GM20000 (cell line): ENCODE results near the gene PLET1.

Experiments used
- DNase-seq: peaks from one replicate; pipeline ENCODE4 v3.0.0; 2012; ENCODE audit warnings: low spot score
- TF ChIP-seq, protein P1 (sequence below): IDR thresholded peaks from 2 replicates; pipeline ENCODE4 v1.5.1; 2012; ENCODE audit warnings: mild to moderate bottlenecking, control low read depth; ENCODE audit errors: extremely low read depth, missing control alignments

PLET1 gene

DNA sequence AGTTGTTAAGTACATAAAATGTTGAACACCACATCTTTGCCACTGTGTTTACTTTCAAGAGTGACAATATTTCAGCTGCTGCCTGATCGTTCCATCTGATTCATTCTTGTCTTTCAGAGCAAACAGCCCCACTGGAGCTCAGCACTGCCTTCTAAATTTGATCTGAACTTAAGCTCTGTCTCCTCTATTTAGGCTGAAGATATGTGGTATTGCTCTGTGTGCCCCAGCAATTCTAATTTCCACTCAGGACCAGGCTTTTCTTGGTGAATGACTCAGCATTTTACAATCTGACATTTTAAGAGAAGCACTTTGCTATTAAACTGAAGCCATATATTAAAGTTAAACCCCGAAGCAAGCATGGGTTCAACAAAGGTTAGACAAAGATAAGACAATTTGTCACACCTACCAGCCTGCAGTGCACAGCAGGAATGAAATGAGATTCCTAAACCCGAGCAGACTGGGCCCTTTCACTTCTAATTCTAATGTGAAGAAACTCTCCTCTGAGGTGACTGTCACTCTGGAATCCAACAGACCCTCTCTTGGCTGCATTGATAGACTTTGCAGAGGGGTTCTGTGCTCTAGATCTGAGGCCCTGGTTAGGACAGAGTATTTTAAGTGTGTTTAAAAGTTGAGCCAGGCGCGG, 41.7 kb upstream of the PLET1 start:
- no peak for DNase-seq
- TF ChIP-seq, protein P1, sequence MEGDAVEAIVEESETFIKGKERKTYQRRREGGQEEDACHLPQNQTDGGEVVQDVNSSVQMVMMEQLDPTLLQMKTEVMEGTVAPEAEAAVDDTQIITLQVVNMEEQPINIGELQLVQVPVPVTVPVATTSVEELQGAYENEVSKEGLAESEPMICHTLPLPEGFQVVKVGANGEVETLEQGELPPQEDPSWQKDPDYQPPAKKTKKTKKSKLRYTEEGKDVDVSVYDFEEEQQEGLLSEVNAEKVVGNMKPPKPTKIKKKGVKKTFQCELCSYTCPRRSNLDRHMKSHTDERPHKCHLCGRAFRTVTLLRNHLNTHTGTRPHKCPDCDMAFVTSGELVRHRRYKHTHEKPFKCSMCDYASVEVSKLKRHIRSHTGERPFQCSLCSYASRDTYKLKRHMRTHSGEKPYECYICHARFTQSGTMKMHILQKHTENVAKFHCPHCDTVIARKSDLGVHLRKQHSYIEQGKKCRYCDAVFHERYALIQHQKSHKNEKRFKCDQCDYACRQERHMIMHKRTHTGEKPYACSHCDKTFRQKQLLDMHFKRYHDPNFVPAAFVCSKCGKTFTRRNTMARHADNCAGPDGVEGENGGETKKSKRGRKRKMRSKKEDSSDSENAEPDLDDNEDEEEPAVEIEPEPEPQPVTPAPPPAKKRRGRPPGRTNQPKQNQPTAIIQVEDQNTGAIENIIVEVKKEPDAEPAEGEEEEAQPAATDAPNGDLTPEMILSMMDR = no peak

DNA sequence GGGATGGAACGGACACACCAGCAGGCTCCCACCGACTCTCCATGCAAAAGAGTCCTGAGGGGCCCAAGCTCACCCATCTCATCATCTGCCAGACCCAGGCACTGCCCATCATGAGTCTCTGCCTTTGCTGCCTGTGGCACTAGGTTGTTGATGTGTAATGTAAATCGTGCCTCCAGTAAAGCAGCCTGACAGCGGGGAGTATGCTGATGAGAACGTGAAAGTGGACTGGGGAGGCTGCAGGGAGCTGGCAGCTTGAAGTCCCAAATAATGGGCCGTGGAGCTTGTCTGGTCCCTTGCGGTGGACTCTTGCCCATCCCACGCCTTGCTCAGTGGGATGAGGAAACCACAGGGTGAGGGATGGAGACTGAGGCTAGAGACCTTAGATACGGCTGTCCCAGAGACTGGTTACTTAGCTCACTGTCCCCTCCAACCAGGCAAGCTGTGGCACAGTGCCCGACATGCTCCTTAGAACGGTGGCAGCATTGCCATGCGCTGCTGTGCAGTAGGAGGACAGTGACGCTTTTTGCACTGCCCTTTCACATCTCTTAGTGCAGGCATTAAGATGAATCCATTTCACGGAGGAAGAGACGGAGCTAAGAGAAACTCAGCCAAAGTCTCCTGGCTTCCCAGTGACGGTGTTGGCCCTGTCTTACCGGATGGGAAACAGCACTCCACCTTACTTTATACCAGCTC, 39.6 kb upstream of the PLET1 start:
- TF ChIP-seq, protein P1 = no peak

DNA sequence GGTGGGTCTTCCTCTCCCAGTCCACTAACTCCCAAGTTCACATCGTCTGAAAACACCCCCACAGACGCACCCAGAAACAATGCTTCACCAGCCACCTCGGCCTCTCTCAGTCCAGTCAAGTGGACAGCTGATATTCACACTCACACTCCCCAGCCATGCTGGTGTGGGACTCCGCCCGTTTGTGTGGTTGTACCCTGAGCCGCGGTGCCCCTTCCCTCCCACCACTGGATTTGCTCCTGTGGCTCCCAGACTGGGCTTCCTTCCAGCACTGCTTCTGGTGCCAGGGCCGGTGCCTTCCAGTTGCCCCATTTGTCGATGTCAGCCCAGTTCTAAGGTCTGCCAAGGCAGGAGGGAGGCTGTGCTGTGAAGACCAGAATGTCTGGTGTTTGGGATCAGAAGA, 37.9 kb upstream of the PLET1 start:
- DNase-seq = no peak
- TF ChIP-seq, protein P1 = no peak

More for the DNA sequence above, 39.6 kb upstream of the PLET1 start:
- no peak for DNase-seq

DNA sequence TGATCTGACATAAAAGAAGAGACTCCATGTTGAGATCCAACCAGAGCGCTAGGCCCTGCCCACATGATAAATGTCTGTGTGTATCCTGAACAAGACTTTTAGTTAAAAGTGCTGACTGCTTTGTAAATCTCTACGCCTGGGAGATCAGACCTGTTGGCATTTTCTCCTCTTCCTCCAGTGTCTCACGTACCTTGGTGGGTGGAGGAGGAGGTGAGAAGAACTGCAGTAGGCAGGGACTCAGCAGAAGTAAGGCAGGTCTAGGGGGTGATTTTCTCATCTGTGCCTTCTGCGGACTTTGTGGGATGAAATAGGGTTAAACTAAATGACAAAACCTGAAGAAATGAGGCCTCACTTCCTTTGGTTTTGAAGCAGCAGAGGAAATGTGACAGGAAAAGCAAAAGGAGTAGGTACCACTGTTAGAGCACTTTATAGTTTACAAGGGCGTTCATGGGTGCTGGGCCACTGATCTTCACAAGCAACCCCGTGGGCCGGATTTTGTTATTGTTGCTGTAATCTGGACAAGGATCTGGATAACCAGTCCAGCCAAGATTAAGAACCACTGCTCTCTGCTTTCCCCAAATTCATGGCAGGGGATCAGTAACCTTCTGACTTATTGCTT, 36.7 kb upstream of the PLET1 start:
- DNase-seq = no peak
- TF ChIP-seq, protein P1 = no peak

DNA sequence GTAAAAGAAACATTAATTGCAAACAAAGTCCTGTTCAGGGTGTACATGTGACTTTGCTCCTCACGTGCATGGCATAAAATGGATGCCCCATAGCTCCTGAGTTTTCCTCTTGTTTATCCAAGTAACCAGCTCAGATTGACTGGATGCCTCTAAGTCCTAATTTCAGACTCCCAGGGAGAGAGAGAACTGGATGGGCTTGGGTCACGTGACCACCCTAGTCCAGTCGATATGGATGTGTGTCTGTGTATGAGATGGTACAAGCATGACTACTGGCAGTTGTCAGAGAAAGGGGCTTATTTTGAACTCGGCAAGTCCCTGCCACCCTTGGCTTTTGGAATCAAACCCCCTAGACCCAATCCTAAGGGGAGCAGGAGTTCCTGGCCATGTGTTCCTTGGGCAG, 35.4 kb upstream of the PLET1 start:
- DNase-seq = no peak
- TF ChIP-seq, protein P1 = no peak

DNA sequence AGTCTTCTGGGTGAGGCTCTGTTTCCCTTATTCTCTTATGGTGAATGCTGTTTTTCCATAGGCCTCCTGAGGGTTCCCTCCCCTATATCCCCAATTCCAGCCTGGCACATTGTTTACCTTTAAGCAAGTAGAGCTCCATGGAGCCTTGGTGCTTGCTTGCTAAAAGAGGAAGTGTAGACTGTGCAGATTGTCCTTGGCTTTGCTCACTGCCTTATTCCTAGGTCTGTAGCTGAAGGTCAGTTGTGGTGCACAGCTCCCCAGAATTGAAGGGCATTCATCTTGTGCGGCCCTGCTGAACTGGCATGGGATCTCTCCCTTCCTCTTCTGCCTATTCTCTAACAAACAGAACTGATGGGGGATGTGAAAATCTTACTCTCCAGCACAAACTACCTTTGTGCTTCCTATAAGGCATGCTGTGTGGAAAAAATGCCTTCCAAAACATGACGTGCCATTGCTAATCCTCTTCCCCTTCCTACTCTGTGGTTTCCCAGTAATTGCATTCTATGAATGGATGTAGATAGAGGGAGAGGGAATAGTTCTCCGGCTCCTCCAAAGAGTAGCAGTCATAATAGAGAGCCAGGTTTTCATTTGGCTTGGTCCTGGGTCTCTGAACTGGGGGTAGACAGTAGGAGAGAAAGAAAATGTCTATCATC, 34.2 kb upstream of the PLET1 start:
- TF ChIP-seq, protein P1 = no peak
- no peak for DNase-seq

DNA sequence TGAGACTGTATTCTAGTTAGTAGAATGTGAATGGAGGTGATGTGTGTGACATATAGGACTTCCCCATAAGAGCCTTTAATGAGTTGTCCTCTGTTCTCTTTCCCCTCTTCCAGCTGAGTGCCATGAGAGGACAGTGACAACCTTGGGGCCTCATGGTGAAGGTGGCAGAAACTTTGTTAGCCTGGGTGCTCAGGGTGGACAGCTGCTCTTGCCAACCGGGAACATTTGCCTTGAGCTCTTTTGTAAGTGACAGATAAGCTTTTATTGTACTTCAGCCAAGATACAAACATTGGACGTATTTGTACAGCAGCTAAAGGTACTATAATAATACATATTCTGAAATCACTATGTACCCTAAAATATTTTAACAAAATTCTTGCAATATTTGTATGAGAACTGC, 33.0 kb upstream of the PLET1 start:
- TF ChIP-seq, protein P1 = no peak
- no peak for DNase-seq
